Superior temporal gyrus (tissue), 1 donor: ENCODE results near the gene BIVM.
"Not testable (repeated sequence)": the region's sequence is repeated elsewhere in the genome, so short reads cannot be mapped to it uniquely, and the experiment has no call there.

Experiments used
- DNase-seq: peaks from one replicate; pipeline ENCODE4 v3.0.0-alpha.2; 2016; ENCODE audit errors: extremely low spot score

Gene BIVM

GRCh38 chr13:102798581-102799425, at the start of gene BIVM, which contains the start of gene POGLUT2:
TSS of gene BIVM (plus strand) at chr13:102799119. CDS start at chr13:102807268, 8,149 bp downstream.
TSS of gene POGLUT2 (minus strand) at chr13:102798976. CDS start at chr13:102798670, 306 bp downstream.
- DNase-seq: peak; percentile 90

- no peak for DNase-seq
Observed at GRCh38 chr13:102751886-102752285, 47.0 kb upstream of the BIVM start.

GRCh38 chr13:102757006-102757405, 41.9 kb upstream of the BIVM start:
- no peak for DNase-seq

GRCh38 chr13:102758842-102759241, 40.1 kb upstream of the BIVM start:
- DNase-seq: no peak

- DNase-seq: no peak
Observed at GRCh38 chr13:102761071-102761470, 37.8 kb upstream of the BIVM start.

- no peak for DNase-seq
Observed at GRCh38 chr13:102763741-102764140, 35.2 kb upstream of the BIVM start.

GRCh38 chr13:102768909-102769308, 30.0 kb upstream of the BIVM start:
- DNase-seq: no peak

GRCh38 chr13:102769679-102770078, 29.2 kb upstream of the BIVM start:
- no peak for DNase-seq

- no peak for DNase-seq
Observed at GRCh38 chr13:102770435-102770834, 28.5 kb upstream of the BIVM start.

GRCh38 chr13:102771298-102772041, 27.4 kb upstream of the BIVM start:
- DNase-seq: no peak

GRCh38 chr13:102772042-102772425, 26.9 kb upstream of the BIVM start:
- DNase-seq: no peak

GRCh38 chr13:102773441-102774213, 25.3 kb upstream of the BIVM start, which contains the start of gene TEX30:
TSS of gene TEX30 (minus strand) at chr13:102773786. CDS start at chr13:102770026, 3,760 bp downstream.
- peak; percentile 79 for DNase-seq

- no peak for DNase-seq
Observed at GRCh38 chr13:102774214-102774568, 24.7 kb upstream of the BIVM start.

- no peak for DNase-seq
Observed at GRCh38 chr13:102774591-102775520, 24.1 kb upstream of the BIVM start.

GRCh38 chr13:102776271-102776670, 22.6 kb upstream of the BIVM start:
- no peak for DNase-seq

GRCh38 chr13:102777736-102778135, 21.2 kb upstream of the BIVM start:
- DNase-seq: no peak

GRCh38 chr13:102779436-102780159, 19.3 kb upstream of the BIVM start:
- DNase-seq: no peak

GRCh38 chr13:102780656-102781055, 18.3 kb upstream of the BIVM start:
- DNase-seq: not testable (repeated sequence)

- DNase-seq: no peak
Observed at GRCh38 chr13:102781591-102781990, 17.3 kb upstream of the BIVM start.

- DNase-seq: no peak
Observed at GRCh38 chr13:102784483-102784882, 14.4 kb upstream of the BIVM start.
